ENCODE results near the gene KCNT2.
"Not testable (repeated sequence)": the region's sequence is repeated elsewhere in the genome, so short reads cannot be mapped to it uniquely, and the experiment has no call there.

Gene KCNT2

GRCh38 chr1:196535727-196536126, 72.5 kb downstream of the KCNT2 start:
- Histone ChIP-seq H3K4me3 (ENCODE audit: low read depth in 1 of 2, low read length in 1 of 2) (no peak overlapping the region), H3K27ac (no peak overlapping the region)
- no peak for TF ChIP-seq CTCF (IDR thresholded peaks at IDR 0.05)

GRCh38 chr1:196531737-196532524, 76.3 kb downstream of the KCNT2 start:
- no peaks in the 10 kb centered on the region for H3K36me3 ChIP-seq
- no peaks in the 10 kb centered on the region for H3K4me1 ChIP-seq (ENCODE audit: control insufficient read depth in 1 of 2, insufficient read depth in 1 of 2, low read depth in 1 of 2, low read length in 1 of 2)
- no peak for TF ChIP-seq CTCF (IDR thresholded peaks at IDR 0.05)
- no peaks in the 10 kb centered on the region for H3K9me3 ChIP-seq
- H3K27me3 ChIP-seq = no peaks in the 10 kb centered on the region
- no peak overlapping the region for H3K27ac ChIP-seq
- no peak overlapping the region for H3K4me3 ChIP-seq (ENCODE audit: low read depth in 1 of 2, low read length in 1 of 2)

More at GRCh38 chr1:196535727-196536126, 72.5 kb downstream of the KCNT2 start:
- no peaks in the 10 kb centered on the region for H3K4me1 ChIP-seq (ENCODE audit: control insufficient read depth in 1 of 2, insufficient read depth in 1 of 2, low read depth in 1 of 2, low read length in 1 of 2)
- no peaks in the 10 kb centered on the region for H3K36me3 ChIP-seq
- H3K9me3 ChIP-seq = no peaks in the 10 kb centered on the region
- H3K27me3 ChIP-seq = no peaks in the 10 kb centered on the region

GRCh38 chr1:196527919-196528318, 80.3 kb downstream of the KCNT2 start:
- Histone ChIP-seq H3K9me3 (no peaks in the 10 kb centered on the region), H3K27me3 (no peaks in the 10 kb centered on the region), H3K4me3 (ENCODE audit: low read depth in 1 of 2, low read length in 1 of 2) (no peak overlapping the region)

GRCh38 chr1:196522574-196523345, 85.5 kb downstream of the KCNT2 start:
- H3K27ac ChIP-seq; H3K36me3 ChIP-seq; H3K27me3 ChIP-seq; H3K9me3 ChIP-seq; H3K4me3 ChIP-seq (ENCODE audit: low read depth in 1 of 2, low read length in 1 of 2); H3K4me1 ChIP-seq (ENCODE audit: control insufficient read depth in 1 of 2, insufficient read depth in 1 of 2, low read depth in 1 of 2, low read length in 1 of 2): not testable (repeated sequence)

More at GRCh38 chr1:196527919-196528318, 80.3 kb downstream of the KCNT2 start:
- H3K27ac ChIP-seq = no peak overlapping the region
- no peaks in the 10 kb centered on the region for H3K36me3 ChIP-seq
- no peak for TF ChIP-seq CTCF (IDR thresholded peaks at IDR 0.05)
- no peaks in the 10 kb centered on the region for H3K4me1 ChIP-seq (ENCODE audit: control insufficient read depth in 1 of 2, insufficient read depth in 1 of 2, low read depth in 1 of 2, low read length in 1 of 2)

GRCh38 chr1:196517193-196517592, 91.0 kb downstream of the KCNT2 start:
- TF ChIP-seq CTCF (IDR thresholded peaks at IDR 0.05) = no peak
- no peak overlapping the region for H3K4me3 ChIP-seq (ENCODE audit: low read depth in 1 of 2, low read length in 1 of 2)
- no peaks in the 10 kb centered on the region for H3K27me3 ChIP-seq
- H3K36me3 ChIP-seq = no peaks in the 10 kb centered on the region
- no peaks in the 10 kb centered on the region for H3K9me3 ChIP-seq
- no peaks in the 10 kb centered on the region for H3K4me1 ChIP-seq (ENCODE audit: control insufficient read depth in 1 of 2, insufficient read depth in 1 of 2, low read depth in 1 of 2, low read length in 1 of 2)
- H3K27ac ChIP-seq = no peak overlapping the region

GRCh38 chr1:196516373-196516772, 91.9 kb downstream of the KCNT2 start:
- Histone ChIP-seq H3K27ac (no peak overlapping the region), H3K4me3 (ENCODE audit: low read depth in 1 of 2, low read length in 1 of 2) (no peak overlapping the region), H3K4me1 (ENCODE audit: control insufficient read depth in 1 of 2, insufficient read depth in 1 of 2, low read depth in 1 of 2, low read length in 1 of 2) (no peaks in the 10 kb centered on the region), H3K9me3 (no peaks in the 10 kb centered on the region), H3K36me3 (no peaks in the 10 kb centered on the region), H3K27me3 (no peaks in the 10 kb centered on the region)
- no peak for TF ChIP-seq CTCF (IDR thresholded peaks at IDR 0.05)

Data from neutrophil (primary cell).